Karpas-422 (cell line): ENCODE results near the gene TBC1D28. TPM values are rescaled to one million over a fixed set of nuclear protein-coding genes. Genes with fewer than 3 reads are reported as not detected.
A peak's percentile ranks its signal among the peaks of the same experiment; 100 is the strongest.
"Not testable (repeated sequence)": the region's sequence is repeated elsewhere in the genome, so short reads cannot be mapped to it uniquely, and the experiment has no call there.

Source experiments
- DNase-seq: peaks from one replicate; pipeline ENCODE4 v3.0.0-alpha.2; 2015
- H2AFZ ChIP-seq: fragments of 200-600 bp; sonication (generic); 2 replicates; pipeline ENCODE4 v1.6.1; 2014; ENCODE audit warnings: antibody characterized with exemption, low read length, mixed read lengths
- H3K27ac ChIP-seq: fragments of 200-600 bp; sonication (generic); 2 replicates; pipeline ENCODE4 v1.5.1; 2014; ENCODE audit warnings: mild to moderate bottlenecking, low read length, moderate library complexity
- H3K27me3 ChIP-seq: fragments of 200-600 bp; sonication (generic); 2 replicates; pipeline ENCODE4 v1.6.1; 2014; ENCODE audit warnings: low read length, mixed read lengths
- H3K36me3 ChIP-seq: fragments of 200-600 bp; sonication (generic); 2 replicates; pipeline ENCODE4 v1.6.1; 2014; ENCODE audit warnings: low read length, mixed read lengths; ENCODE audit not compliant: insufficient read depth
- H3K4me1 ChIP-seq: fragments of 200-600 bp; sonication (generic); 2 replicates; pipeline ENCODE4 v1.6.1; 2014; ENCODE audit warnings: mild to moderate bottlenecking, low read length, mixed read lengths
- H3K4me2 ChIP-seq: fragments of 200-600 bp; sonication (generic); 2 replicates; pipeline ENCODE4 v1.6.1; 2014; ENCODE audit warnings: low read length, low read depth, mild to moderate bottlenecking; ENCODE audit not compliant: poor library complexity, severe bottlenecking
- H3K4me3 ChIP-seq: fragments of 200-600 bp; sonication (generic); 2 replicates; pipeline ENCODE4 v1.5.1; 2014; ENCODE audit warnings: mild to moderate bottlenecking, antibody characterized with exemption, low read length, mixed read lengths
- H3K79me2 ChIP-seq: fragments of 200-600 bp; sonication (generic); 2 replicates; pipeline ENCODE4 v1.6.1; 2014; ENCODE audit warnings: mild to moderate bottlenecking, low read length, mixed read lengths
- H3K9ac ChIP-seq: fragments of 200-600 bp; sonication (generic); 2 replicates; pipeline ENCODE4 v1.6.0; 2014; ENCODE audit warnings: low read length
- H3K9me2 ChIP-seq: fragments of 200-600 bp; sonication (generic), shearing (Covaris generic); replicated peaks from 2 replicates; pipeline ENCODE4 v1.6.0; 2014; ENCODE audit warnings: mild to moderate bottlenecking, low read length, moderate library complexity; ENCODE audit not compliant: insufficient read depth
- H3K9me3 ChIP-seq: fragments of 300-700, 200-600 bp; sonication (generic); 2 replicates; pipeline ENCODE4 v1.6.1; 2014; ENCODE audit warnings: low read length, mixed read lengths
- H4K20me1 ChIP-seq: fragments of 200-600 bp; sonication (generic); 2 replicates; pipeline ENCODE4 v1.6.1; 2014; ENCODE audit warnings: mild to moderate bottlenecking, antibody characterized with exemption, low read length, low read depth; ENCODE audit not compliant: insufficient read depth
- small RNA-seq: library from RNA; depleted of rRNA; stranded (forward); fragments of <200 nt; gene quantifications from one replicate; pipeline ENCODE3, GENCODE V24; 2014
- total RNA-seq: library from RNA; depleted of rRNA; stranded (reverse); fragments of >200 nt; shearing (Covaris generic); gene quantifications from 2 replicates; pipeline ENCODE4 v1.2.3, GENCODE V29; 2014; ENCODE audit warnings: low replicate concordance; rRNA removed

Gene TBC1D28
- total RNA-seq, 1 experiment from 2014 or later, result not detected

DNA sequence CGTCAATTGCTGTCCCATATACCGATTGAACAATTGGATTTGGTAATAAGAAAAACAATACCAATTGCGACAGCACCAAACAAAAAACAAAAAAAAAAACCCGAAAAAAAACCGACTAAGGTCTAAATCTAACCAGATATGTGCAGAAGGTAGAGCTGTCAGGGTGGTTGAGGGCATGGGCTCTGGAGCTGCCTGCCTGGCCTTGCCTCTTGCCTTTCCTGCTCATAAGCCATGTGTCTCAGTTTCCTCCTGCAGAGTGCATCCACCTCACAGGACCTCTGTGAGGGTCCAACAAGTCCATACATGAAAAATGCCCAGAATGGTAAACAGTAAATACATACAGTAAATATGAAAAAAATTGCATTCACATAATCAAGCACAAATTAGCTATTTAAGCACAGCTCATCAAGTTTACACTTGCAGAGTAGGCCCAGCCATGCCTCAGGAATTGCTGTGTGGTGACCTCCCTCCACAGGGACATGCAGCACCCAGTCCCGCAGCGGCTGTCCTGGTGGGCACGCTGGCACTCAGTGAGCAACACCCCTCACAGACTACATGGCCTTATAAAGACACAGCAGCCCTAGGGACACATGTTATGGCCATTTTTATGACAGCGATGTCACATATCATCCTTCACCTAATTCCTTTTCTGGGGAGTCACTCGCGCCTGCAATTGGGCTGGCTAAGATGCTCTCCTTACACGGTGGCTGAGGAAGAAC is 17.9 kb downstream of the TBC1D28 start:
- Histone ChIP-seq H3K79me2 (no peaks in the 10 kb centered on the region), H3K9ac (no peak overlapping the region), H4K20me1 (no peaks in the 10 kb centered on the region), H3K4me3 (no peak overlapping the region), H3K27me3 (no peaks in the 10 kb centered on the region), H2AFZ (peak overlapping the region; percentile 61; the same call in 1 of the 2 replicates), H3K4me1 (0 out of 2 replicates have a peak, but pooled peaks cover 3% of the 10 kb centered on the region), H3K36me3 (no peaks in the 10 kb centered on the region), H3K9me2 (no peaks in the 10 kb centered on the region), H3K27ac (no peak overlapping the region), H3K9me3 (no peaks in the 10 kb centered on the region), H3K4me2 (peak overlapping the region; percentile 28)
- DNase-seq, result no peak

DNA sequence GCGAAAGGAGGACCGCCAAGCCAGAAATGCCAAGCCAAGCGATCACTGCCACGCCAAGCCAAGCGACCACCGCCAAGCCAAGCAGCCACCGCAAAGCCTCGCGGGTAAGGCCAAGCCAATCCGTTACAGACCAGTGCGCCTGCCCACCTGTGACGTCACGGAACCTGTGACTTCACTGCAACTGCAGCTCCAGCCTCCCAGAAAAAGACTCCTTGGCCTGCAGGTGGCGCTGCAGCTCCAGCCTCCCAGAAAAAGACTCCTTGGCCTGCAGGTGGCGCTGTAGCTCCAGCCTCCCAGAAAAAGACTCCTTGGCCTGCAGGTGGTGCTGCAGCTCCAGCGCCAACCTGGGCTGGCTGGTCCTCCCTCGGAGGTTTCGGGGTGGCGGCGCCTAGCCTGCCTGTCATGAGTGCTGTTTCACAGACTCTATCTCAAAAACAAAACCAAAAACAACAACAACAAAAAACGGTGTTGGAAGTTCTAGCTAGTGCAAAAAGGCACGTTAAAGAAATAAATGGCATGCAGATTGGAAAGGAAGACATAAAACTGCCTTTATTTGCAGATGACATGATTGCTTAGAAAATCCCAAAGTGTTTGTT is 18.6 kb downstream of the TBC1D28 start:
- not testable (repeated sequence) for H4K20me1 ChIP-seq, H3K36me3 ChIP-seq, H3K4me3 ChIP-seq, H3K9me3 ChIP-seq, H3K27ac ChIP-seq, H3K9me2 ChIP-seq, H3K79me2 ChIP-seq, H3K27me3 ChIP-seq, H3K4me1 ChIP-seq
- peak; percentile 92 for DNase-seq
- Histone ChIP-seq H3K9ac (peak overlapping the region; percentile 34; the same call in 1 of the 2 replicates), H3K4me2 (peak overlapping the region; percentile 28), H2AFZ (peak overlapping the region; percentile 61; the same call in 1 of the 2 replicates)

DNA sequence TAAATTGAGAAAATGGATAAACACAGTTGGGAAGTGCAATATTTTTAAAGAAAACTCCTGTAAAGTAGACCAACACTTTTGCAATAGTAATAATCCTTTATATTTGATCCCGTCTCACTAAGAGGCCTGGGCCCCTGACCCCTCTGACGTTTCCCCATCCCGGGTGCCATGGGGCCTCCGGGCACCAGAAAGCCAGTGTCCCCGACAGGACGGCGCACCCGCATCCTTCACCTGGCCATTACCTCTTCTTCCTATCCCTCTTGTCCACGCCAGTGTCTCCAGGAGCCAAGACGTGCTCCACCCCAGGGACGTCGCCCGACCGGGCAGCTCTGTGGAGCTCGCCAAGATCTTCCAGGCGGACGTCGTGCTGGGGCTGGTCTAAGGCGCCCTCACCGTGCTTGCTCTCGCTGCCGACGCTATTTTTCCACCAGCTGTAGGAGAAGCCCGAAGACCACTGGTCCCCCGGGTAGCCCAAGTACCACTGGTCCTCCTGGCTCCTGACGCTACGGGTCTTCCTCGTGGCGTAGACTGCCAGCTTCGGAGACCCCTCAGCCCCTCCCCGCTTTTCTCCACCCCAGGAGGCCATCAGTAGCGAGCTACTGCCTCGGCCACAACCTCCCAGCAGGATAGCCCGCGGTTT is 19.2 kb downstream of the TBC1D28 start:
- H3K9me3 ChIP-seq, H3K27me3 ChIP-seq, H3K9ac ChIP-seq, H3K9me2 ChIP-seq, H3K4me2 ChIP-seq, DNase-seq, H3K79me2 ChIP-seq, H3K4me3 ChIP-seq, H4K20me1 ChIP-seq, H2AFZ ChIP-seq, H3K4me1 ChIP-seq, H3K36me3 ChIP-seq, H3K27ac ChIP-seq: not testable (repeated sequence)

DNA sequence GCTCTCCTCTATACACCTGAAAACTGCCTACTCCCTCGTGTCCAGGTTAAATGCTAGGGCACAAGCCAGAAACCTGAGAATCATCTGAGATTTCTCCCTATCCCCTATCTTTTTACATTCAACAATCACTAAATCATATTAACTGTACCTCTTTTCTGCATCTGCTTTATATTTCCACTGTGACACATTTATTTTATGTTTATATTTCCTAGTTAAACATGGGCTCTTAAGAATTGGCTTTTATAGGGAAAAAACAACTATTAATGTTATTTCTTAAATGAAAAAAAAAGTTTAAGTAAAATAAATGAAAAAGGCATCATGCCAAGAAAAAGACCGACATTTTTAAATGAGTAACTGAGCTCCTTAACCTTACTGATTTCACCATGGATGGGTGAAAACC is 26.6 kb downstream of the TBC1D28 start:
- H3K27me3 ChIP-seq, H4K20me1 ChIP-seq, H3K4me2 ChIP-seq, H3K79me2 ChIP-seq, H3K4me1 ChIP-seq, H3K9me2 ChIP-seq, H3K9me3 ChIP-seq, H3K9ac ChIP-seq, DNase-seq, H2AFZ ChIP-seq, H3K4me3 ChIP-seq, H3K36me3 ChIP-seq, H3K27ac ChIP-seq: not testable (repeated sequence)

DNA sequence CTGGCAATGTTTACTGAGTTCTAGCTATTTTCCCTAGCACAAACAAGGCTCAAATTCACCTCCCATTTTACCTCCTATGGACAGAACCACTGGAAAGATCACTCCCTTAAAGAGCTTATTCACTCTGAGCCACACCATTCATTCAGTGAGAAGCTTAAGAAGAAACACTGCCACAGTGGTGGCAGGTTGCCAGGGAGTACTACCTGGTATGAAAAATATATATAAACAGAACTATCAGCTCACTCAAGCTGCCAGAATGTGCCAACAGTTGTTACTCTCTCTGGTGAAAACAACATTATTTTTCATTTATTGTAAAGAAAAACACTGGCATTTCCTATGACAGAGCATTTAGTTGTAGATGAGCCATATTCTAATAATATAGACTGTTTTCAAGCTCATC is 31.2 kb downstream of the TBC1D28 start:
- H2AFZ ChIP-seq, H3K36me3 ChIP-seq, H3K27me3 ChIP-seq, H3K4me2 ChIP-seq, H3K9me3 ChIP-seq, H3K27ac ChIP-seq, H3K9me2 ChIP-seq, H3K4me1 ChIP-seq, DNase-seq, H4K20me1 ChIP-seq, H3K79me2 ChIP-seq, H3K9ac ChIP-seq, H3K4me3 ChIP-seq: not testable (repeated sequence)

DNA sequence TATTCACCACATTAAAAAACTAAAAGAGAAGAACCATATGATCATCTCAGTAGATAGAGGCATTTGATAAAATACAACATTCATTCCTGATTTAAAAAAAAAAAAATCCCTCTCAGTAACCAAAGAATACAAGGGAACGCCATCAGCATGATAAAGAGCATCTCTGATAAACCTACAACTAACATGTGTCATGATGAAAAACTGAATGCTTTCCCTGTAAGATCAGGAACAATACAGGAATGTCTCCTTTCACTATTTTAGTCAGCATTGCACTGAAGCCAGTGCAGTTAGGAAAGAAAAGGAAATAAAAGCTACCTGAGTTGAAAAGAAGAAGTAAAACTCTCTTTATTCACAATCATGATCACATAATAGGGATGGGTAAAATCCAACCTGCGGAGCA is 51.1 kb downstream of the TBC1D28 start:
- H3K36me3 ChIP-seq, result not testable (repeated sequence)

More for the DNA sequence above, 51.1 kb downstream of the TBC1D28 start:
- H3K4me1 ChIP-seq, H3K9me3 ChIP-seq, H4K20me1 ChIP-seq, H3K9me2 ChIP-seq, H3K79me2 ChIP-seq, H3K27ac ChIP-seq, H3K9ac ChIP-seq, H3K27me3 ChIP-seq, H2AFZ ChIP-seq, DNase-seq, H3K4me3 ChIP-seq, H3K4me2 ChIP-seq: not testable (repeated sequence)

Small RNAs within 50 kb of the gene (small RNA-seq; reads per million reads assigned to genes)
- not detected for gene AC026271.2

Other genes with a start within 250 kb of the TBC1D28 start
- gene LGALS9C, start 167.6 kb downstream of the TBC1D28 start, total RNA-seq, result not detected in 2 replicates
- gene FOXO3B, start 37.9 kb upstream of the TBC1D28 start, total RNA-seq, result 3.8 and 7.5 TPM in 2 replicates
- not detected in 2 replicates for gene FBXW10, start 99.7 kb upstream of the TBC1D28 start, total RNA-seq
- 21.1 and 26.8 TPM in 2 replicates for gene TVP23B, start 136.8 kb upstream of the TBC1D28 start, total RNA-seq
- gene PRPSAP2, start 213.7 kb upstream of the TBC1D28 start, total RNA-seq, result 114 and 181 TPM in 2 replicates